GM21576 (cell line): ENCODE results near the gene EIF3A.
A peak's percentile ranks its signal among the peaks of the same experiment; 100 is the strongest.

ENCODE experiments used
- ATAC-seq: cut with Tn5 transposase; IDR thresholded peaks from one replicate; pipeline ENCODE4 v1.9.1; 2021; ENCODE audit warnings: mild to moderate bottlenecking, moderate library complexity; ENCODE audit not compliant: unreplicated experiment

The EIF3A gene

DNA sequence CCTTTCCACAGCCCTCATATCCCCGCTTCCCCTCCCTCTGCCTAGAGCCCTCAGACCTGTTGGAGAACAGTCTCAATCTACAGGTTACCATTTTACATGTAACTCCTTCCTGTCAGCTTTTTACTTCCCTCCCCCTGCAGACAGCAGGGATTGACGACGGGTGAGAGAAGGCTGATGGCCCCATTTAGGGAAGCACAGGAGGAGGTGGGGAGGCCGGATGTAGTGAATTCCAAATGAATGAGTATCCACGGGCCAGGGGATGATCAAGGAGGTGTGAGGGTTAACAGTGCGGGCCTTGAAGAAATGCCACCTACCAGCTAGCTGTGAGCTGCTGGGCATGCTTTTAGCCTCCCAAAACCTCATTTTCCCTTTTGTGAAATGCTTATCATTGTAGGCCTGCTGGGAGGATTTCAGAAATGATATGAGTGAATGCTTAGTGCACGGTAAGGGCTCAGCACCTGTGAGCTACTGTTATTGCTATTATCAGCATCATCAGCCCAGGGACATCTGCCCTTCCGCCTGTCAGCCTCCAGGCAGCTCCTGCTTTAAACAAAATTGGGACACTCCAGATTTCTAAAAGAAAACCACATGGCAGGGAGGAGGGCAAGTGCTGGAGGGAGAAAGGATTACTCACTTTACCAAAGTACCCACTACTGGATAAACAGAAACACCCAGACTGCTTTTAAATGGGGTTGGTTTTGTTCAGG, 57.6 kb downstream of the EIF3A start:
- no peak for ATAC-seq

DNA sequence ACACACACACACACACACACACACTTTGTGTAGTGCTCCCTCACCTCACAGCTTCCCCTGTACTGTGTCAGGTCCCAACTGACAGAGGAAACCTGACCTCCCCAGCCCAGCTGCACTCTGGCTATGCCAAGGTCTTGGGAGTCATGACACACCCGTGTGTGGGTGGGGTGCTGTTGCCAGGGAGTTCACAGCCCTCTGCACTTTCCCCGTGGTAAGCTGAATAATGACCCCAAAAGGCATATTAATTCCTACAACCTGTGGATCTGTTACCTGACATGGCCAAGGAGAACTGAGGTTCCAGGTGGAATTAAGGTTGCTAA, 60.0 kb downstream of the EIF3A start:
- no peak for ATAC-seq

DNA sequence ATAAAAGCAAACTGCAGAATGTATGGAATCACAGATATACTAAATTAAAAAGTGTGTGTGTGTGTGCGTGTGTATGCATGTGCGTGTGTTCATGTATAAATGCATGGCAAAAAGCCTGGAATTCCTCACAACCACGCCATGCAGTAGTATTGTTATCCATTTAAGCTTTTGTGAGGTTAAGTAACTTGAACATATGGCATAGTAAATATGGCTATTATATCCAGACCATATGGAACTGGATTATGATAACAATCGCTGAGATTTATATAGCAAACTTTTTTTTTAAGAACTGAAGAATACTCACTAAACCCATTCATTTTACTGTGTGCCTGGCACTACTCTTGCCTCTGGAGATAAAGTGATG, 73.4 kb downstream of the EIF3A start:
- no peak for ATAC-seq

DNA sequence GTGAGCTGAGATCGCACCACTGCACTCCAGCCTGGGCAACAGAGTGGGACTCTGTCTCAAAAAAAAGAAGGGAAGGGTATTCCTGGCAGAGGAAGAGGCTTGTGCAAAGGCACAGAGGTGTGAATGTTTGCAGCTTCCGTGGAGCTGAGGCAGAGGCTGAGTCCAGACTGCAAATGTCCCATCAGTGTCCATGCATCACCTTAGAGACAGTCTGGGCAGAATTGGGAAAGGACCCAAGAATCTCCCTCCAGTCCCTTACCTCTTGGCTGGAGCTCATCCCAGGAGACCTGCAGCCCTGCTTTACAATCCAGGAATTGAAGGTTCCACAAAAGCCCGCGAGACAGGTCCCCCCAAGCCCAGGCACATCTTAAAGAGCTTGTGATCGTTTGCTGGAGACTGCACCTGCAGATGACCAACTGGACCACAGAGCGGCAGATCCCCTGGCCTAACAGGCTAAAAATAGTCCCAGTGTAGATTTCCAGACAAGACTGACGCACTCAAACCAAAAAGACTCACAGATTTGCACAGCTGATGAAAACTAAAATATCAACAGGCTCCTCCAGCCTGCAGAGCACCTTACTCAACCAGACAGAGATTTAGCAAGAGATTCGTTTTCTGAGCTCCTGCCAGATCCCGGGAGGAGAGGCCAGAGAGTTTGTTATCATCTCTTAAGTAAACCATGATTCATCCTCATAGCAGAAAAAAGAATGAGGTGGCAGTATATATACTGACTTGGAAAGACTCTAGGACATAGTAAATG, 74.0 kb downstream of the EIF3A start:
- no peak for ATAC-seq

DNA sequence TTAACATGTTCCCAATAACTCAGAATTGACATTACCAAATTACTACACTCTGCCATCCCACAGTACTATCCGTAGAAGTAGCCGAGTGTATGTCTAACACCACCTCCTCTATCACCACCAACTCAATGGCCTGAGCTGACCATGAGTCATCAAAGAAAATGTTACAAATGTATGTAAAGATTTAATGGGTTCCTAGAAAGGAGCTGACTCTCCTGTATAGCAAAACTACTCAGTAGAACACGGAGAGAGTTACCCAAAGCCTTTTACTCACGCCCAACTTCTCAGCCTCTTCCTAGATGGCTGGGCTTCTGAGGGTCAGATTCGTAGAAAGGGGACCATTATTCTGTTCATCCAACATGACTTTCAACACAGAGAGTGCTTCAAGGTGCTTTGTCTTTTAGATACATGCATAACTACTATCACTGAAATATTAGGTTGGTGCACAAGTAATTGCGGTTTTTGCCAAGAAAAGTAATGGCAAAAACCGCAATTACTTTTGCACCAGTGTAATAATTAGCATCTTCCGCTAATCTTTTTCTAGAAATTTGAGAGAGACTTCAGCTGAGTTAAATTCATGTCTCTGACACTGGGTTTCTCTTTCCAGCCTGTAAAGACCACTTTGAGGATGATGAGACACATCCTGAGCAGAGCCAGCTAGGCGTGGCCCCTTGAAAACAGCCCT, 75.1 kb downstream of the EIF3A start:
- ATAC-seq = no peak

DNA sequence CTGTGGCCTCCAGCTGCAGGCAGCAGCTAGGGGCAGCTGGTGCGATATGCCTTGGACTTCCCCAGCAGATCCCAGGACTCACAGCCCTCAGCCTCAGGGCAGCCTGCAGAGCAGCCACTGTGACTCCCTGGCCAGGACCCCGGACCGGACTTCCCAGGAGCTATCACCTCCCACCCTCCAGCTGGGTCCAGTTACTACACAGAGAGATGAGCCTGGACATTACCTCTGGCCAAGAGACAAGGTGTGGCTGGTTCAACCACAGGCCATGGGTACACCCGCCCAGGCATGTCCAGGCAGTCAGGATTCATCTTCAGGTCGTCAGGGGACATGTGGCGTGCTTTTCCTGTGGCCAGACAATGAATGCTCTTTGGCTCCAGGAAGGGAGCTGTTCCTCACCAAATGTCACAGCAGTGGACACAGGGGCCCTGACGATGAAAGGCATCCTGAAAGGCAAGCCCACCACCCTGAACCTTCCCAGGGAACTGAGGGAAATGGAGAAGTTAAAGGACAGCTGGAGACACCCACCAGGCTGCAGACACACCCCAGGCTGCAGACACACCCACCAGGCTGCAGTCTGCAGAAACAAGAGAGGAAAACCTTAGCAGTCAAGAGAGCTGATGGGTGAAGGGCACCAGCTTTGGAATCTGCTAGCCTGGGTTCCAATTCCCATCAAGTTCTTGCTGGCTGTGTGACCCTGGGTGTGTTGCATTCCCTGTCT, 76.9 kb downstream of the EIF3A start:
- ATAC-seq = no peak

DNA sequence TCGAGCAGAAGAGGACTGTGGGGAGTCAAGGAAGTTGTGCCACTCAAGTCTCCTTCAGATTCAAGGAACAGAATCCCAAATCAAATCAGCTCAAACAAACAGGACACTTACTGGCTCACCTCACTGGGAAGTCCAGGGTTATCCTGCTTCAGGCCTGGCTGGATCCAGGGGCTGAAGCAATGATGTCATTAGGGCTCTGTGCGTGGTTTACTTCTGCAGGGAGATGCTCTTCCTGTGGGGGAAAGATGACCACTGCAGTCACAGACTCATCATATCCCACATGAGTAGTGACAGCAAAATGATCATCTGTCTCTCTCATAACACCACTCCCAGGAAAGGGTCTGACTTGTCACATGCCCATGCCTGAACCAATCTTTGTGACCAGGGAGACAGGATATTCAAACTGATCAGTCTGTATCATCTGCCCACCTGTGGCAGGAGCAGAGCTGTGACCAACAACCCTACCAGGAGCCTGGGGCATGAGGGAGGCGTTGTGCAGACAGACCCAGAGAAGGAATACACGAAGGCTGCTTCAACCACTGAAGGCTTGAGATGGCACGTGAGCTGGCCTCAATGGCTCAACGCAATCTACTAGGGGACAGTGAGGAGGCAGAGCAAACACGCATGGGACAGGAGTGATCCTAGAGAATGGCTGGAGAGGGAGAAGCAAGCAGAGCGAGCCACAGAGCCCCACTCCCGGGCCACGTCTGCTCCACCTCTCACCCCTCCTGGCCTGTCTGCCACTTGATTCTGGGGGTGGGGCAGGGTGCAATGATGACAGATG, 78.7 kb downstream of the EIF3A start:
- no peak for ATAC-seq

DNA sequence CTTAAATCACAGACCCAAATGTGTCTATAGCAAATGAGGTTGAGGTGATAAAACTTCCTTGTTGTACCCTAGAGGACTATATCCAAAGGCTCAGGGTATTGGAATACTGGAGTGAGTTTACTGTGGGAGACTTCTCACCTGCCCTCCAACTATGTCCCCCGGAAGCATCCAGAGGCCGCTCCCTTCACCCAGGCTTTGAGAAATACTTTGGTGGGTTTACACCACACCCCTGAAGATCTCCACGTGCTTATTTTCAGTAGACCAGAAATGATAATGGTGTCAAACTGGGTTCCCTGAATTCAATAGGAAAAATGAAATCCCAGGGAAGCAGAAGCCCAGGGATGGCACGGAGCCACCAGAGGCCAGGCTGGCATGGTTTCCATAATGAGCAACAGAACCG, 82.4 kb downstream of the EIF3A start:
- no peak for ATAC-seq

DNA sequence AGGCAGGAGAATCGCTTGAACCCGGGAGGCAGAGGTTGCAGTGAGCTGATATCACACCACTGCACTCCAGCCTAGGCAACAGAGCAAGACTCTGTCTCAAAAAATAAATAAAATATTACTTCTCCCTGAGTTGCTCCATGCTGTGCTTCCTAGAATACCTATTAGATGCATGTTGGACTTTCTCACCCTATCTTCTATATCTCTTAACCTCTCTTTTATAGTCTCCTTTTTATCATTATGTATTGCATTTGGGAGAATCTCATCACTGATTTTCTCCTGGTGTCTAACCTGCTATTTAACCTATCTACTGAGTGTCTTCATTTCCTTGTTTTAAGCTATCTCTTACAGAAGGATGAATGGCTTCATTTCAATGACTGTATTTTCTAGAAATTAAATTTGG, 83.2 kb downstream of the EIF3A start:
- ATAC-seq = no peak

DNA sequence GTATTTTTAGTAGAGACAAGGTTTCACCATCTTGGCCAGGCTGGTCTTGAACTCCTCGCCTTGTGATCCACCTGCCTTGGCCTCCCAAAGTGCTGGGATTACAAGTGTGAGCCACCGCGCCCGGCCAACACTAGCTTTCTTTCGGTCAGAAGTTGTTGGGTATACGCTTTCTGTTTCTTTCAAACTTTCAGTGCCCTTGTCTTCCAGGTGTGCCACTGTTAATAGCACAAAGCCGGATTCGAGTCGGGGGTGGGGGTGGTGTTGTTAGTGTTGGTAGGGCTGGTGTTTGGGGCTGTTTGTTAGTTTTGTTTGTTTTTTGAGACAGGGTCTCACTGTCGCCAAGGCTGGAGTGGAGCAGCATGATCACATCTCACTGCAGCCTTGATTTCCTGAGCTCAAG, 84.9 kb downstream of the EIF3A start:
- ATAC-seq = no peak

DNA sequence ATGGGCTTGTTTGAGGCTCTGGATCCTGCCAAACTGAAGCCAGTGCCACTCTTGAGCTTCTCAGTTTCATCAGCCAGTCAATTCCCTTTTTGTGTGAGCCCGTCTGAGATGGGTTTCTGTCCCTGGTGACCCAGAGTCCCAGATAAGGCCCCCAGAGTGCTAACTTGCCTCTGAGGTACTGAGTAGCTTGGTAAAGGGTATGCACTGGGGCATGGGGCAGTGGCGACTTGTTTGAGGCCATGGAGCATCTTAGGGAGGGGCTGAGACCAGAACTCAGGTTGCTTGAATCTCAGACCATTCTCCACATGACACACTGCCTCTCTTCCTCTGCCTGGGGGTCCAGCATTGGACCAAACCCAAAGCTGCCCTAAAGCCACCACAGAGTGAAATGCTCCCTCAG, 86.3 kb downstream of the EIF3A start:
- no peak for ATAC-seq

DNA sequence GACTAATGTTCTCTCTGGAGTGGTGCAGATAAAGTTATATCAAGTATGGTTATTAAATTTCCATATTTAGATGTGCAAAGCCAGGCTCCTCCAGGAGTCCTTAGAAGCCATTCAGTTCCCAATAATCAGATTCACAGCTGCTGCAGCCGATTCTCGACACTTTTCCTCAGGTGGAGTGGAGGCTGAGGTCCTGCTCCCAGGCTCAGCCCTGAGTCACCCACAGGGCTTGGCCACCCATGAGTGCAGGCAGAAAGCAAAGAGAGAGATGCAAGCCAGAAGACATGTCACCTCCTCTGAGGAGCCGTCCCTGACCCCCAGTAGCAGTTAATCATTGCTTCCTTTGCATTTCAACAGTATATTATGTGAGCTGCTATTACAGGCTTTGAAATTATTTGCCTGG, 87.4 kb downstream of the EIF3A start:
- no peak for ATAC-seq

DNA sequence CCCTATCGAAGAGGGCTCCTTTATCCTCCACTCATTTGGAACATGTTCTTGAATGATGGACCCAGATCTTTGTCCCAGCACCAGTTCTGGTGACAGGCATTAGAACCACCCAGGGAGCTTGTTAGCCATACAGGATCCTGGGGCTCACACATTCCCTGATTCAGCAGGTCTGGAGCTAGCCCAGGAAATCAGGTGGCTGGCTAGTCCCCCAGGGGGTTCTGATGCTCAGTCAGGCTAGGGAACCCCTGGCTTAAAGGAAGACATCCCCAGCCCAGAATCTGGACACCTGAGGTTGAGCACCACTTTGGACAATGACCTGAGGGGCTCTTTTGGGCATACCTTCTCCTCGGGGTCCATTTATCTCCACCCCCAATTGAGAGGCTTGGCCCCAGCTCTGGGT, 88.1 kb downstream of the EIF3A start:
- ATAC-seq = no peak

DNA sequence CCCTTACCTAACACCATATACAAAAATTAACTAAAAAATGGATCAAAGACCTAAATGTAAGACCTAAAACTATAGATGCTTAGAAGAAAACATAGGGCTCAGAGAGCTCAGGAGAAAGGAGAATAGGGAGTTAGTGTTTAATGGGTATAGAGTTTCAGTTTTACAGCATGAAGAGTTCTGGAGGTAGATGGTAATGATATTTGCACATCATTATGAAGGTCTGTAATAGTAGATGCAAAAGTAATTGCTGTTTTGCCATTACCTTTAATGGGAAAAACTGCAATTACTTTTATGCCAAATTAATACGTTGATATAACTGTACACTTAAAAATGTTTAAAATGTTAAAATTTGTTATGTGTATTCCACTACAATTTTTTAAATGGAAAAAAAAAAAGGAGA, 90.3 kb downstream of the EIF3A start:
- no peak for ATAC-seq

DNA sequence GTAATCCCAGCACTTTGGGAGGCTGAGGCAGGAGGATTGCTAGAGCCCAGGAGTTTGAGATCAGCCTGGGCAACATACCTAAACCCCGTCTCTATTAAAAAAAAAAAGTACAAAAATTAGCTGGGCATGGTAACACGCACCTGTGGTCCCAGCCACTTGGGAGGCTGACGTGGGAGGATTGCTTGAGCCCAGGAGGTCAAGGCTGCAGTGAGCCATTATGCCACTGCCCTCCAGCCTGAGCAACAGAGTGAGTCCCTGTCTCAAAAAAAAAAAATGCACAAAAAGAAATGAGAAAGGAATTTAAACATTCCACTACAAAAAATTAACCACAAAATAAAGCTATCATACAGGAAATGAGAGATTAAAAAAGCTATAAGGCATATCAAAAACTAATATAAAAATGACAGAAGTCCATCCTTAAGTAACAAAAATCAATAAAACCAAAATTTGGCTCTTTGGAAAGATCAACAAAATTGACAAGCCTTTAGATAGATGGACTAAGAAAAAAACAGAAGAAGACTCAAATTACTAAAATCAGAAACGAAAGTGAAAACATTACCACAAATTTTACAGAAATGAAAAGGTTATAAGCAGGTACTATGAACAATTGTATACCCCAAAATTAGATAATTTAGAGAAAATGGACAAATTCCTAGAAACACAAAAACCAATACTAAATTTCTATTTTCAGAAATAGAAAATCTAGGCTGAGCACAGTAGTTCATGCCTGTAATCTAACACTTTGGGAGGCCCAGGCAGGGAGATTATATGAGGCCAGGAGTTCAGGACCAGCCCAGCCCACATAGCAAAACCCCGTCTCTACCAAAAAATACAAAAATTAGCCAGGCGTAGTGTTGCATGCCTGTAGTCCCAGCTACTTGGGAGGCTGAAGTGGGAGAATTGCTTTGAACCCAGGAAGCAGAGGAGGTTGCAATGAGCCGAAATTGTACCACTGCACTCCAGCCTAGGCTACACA, 93.5 kb downstream of the EIF3A start:
- ATAC-seq = peak; percentile 64

DNA sequence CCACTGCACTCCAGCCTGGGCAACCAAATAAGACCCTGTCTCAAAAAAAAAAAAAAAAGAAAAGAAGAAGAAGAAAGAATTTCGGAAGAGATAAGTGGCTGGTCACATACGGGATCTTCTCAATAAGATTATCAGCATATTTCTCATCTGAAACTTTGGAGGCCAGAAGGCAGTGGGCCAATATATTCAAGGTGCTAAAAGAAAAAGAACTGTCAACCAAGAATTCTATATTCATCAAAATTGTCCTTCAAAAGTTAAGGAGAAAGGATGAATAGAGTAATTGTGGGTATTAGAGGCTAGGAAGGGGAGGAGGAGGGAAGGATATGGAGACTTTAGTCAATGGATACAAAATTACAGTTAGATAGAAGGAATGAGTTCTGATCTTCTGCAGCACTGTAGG, 95.0 kb downstream of the EIF3A start:
- ATAC-seq = no peak
